ENCODE data around the gene PRPSAP1.

DNA sequence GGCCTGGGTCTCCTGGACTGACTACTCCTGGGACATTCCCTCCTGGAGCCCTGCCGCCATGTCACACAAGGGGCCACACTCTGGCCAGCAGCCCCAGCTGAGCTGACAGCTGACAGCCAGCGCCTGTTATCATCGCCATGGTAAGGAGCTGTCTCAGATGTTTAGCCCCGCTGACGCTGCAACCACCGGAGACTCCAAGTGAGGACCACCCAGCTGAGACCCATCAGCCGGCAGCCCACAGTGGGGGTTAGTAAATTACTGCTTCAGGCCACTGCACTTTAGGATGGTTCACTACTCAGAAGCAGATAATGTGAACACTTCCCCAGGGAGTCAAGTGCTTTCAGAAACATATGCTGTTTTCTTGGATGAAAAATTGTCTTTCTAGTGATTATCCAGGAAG is 16.1 kb upstream of the PRPSAP1 start:
- no peak for TF ChIP-seq CTCF (IDR thresholded peaks at IDR 0.05)
- no peak for TF ChIP-seq POLR2A (IDR thresholded peaks at IDR 0.05)
- no peak for TF ChIP-seq EP300 (IDR thresholded peaks at IDR 0.05)

Measured in upper lobe of left lung (tissue), 4 donors.